GM12878 (cell line): ENCODE measurements around the gene SFMBT1. TPM values are rescaled to one million over a fixed set of nuclear protein-coding genes. Genes with fewer than 3 reads are reported as not detected.

Source experiments
- ATAC-seq: fragments of 200-7000 bp; cut with Tn5 transposase; 3 replicates; pipeline ENCODE4 v1.9.1; 2020; ENCODE audit warnings: mild to moderate bottlenecking, moderate library complexity
- BruUV-seq: library from RNA; stranded (reverse); fragments of 400-500 nt; replicated peaks from 2 replicates; lab custom pipeline; 2021; lab: Mats Ljungman, UMichigan
- CTCF ChIA-PET: fragments of 300-600 bp; sonication (Branson Sonifier 250); formaldehyde crosslinking; extraction: SDS; loops from one replicate; lab custom pipeline; 2021; ENCODE audit warnings: inconsistent platforms; lab: Yijun Ruan, JAX
- POLR2A ChIA-PET: fragments of 350-600 bp; formaldehyde crosslinking; extraction: SDS; loops from one replicate; lab custom pipeline; 2021; ENCODE audit warnings: inconsistent platforms; lab: Charles Lee
- RAD21 ChIA-PET: fragments of 300-600 bp; sonication (Branson Sonifier 250); formaldehyde crosslinking; loops from one replicate; lab custom pipeline; 2023; ENCODE audit warnings: antibody characterized with exemption; ENCODE audit not compliant: unreplicated experiment; lab: Charles Lee
- SMC1A ChIA-PET: fragments of 300-600 bp; sonication (Branson Sonifier 250); formaldehyde crosslinking; loops from one replicate; lab custom pipeline; 2023; ENCODE audit not compliant: unreplicated experiment, uncharacterized antibody; lab: Charles Lee
- DNase-seq: peaks from one replicate; pipeline ENCODE4 v3.0.0-alpha.2; 2011; ENCODE audit warnings: low read depth, low spot score
- FAIRE-seq: peaks from 3 replicates; lab custom pipeline; 2011; peaks lifted over from hg19 to GRCh38; lab: Jason Lieb, UNC
- H2AFZ ChIP-seq: 2 replicates; pipeline ENCODE4 v1.6.0; 2011; ENCODE audit warnings: low read depth, low read length, control low read depth; ENCODE audit not compliant: control insufficient read depth
- H3K27ac ChIP-seq: 2 replicates; pipeline ENCODE4 v1.5.1; 2011; ENCODE audit warnings: control low read depth; ENCODE audit not compliant: control insufficient read depth, insufficient read depth
- H3K27me3 ChIP-seq, 2 experiments: replicated peaks in 1 of 2; 2 replicates each; pipeline versions ENCODE4 v1.6.0 to v1.6.1; 2011; ENCODE audit warnings: low read length in 1 of 2; ENCODE audit not compliant: control insufficient read depth in 2 of 2, insufficient read depth in 2 of 2
- H3K36me3 ChIP-seq, 2 experiments: 2 replicates each; pipeline ENCODE4 v1.5.1; 2011; ENCODE audit warnings: low read length in 1 of 2; ENCODE audit not compliant: control insufficient read depth in 2 of 2, insufficient read depth in 2 of 2
- H3K4me1 ChIP-seq: 2 replicates; pipeline ENCODE4 v1.6.1; 2011; ENCODE audit warnings: mild to moderate bottlenecking, low read length, moderate library complexity, mixed read lengths; ENCODE audit not compliant: control insufficient read depth, insufficient read depth
- H3K4me2 ChIP-seq: 2 replicates; pipeline ENCODE4 v1.6.0; 2011; ENCODE audit warnings: control low read depth; ENCODE audit not compliant: control insufficient read depth, insufficient read depth
- H3K4me3 ChIP-seq: fragments of 200-600 bp; sonication (generic); 2 replicates; pipeline ENCODE4 v1.5.1; 2016
- H3K79me2 ChIP-seq: 2 replicates; pipeline ENCODE4 v1.6.0; 2011; ENCODE audit warnings: low read length; ENCODE audit not compliant: control insufficient read depth, insufficient read depth
- H3K9ac ChIP-seq: 2 replicates; pipeline ENCODE4 v1.8.0; 2011; ENCODE audit warnings: low read length, control low read depth, mixed read lengths; ENCODE audit not compliant: control insufficient read depth, insufficient read depth
- H3K9me3 ChIP-seq: replicated peaks from 3 replicates; pipeline ENCODE4 v1.5.1; 2011; ENCODE audit warnings: mild to moderate bottlenecking, low read length; ENCODE audit not compliant: control insufficient read depth, insufficient read depth
- H4K20me1 ChIP-seq: 2 replicates; pipeline ENCODE4 v1.6.0; 2011; ENCODE audit not compliant: control insufficient read depth, insufficient read depth
- BACH1 ChIP-seq: fragments of 450-650 bp; IDR thresholded peaks from 2 replicates; pipeline ENCODE4 v1.6.1; 2017; ENCODE audit warnings: mild to moderate bottlenecking, borderline replicate concordance
- CREM ChIP-seq: IDR thresholded peaks from 2 replicates; pipeline ENCODE4 v1.6.1; 2014; ENCODE audit warnings: antibody characterized with exemption, low read depth
- HDGF ChIP-seq: fragments of 450-650 bp; IDR thresholded peaks from 2 replicates; pipeline ENCODE4 v1.6.1; 2016; ENCODE audit warnings: antibody characterized with exemption
- TCF3 ChIP-seq: IDR thresholded peaks from 2 replicates; pipeline ENCODE4 v1.6.1; 2012; ENCODE audit warnings: low read depth, mild to moderate bottlenecking, low read length, borderline replicate concordance; ENCODE audit not compliant: insufficient read depth
- WRNIP1 ChIP-seq: IDR thresholded peaks from 2 replicates; pipeline ENCODE4 v1.6.1; 2011; ENCODE audit warnings: low read depth, low read length, improper control_type of control experiment, borderline replicate concordance
- ZBED1 ChIP-seq: IDR thresholded peaks from 2 replicates; pipeline ENCODE4 v1.6.1; 2016; ENCODE audit warnings: borderline replicate concordance
- WGBS: methylation state at CpG from one replicate; pipeline ENCODE4 v1.1.6; 2016; ENCODE audit warnings: low lambda C conversion rate; ENCODE audit not compliant: insufficient replicate concordance, insufficient coverage; ENCODE audit errors: missing lambda C conversion rate; 5-methylcytosine and 5-hydroxymethylcytosine counted together
- in situ Hi-C: fragments of 300-500 bp; cut with MboI; formaldehyde crosslinking; loops from 9 replicates; pipeline ENCODE4 v1.14.3; 2018; ENCODE audit warnings: mixed read lengths
- intact Hi-C: fragments of 100-400 bp; cut with micrococcal nuclease; formaldehyde crosslinking; loops from one replicate; pipeline ENCODE4 v1.14.2; 2022; ENCODE audit not compliant: unreplicated experiment
- polyA plus RNA-seq, 11 experiments: library from polyadenylated mRNA; depleted of rRNA in 4 of 11; unstranded in 6 of 11; stranded (reverse) in 5 of 11; fragments of >200 nt; fragmentation: Nextera tagmentation in 4 of 11; fragmentation: Illumina TruSeq in 1 of 11; extraction: Ambion mirVana in 4 of 11; extraction: Trizol in 1 of 11; gene quantifications; 1 replicate in 1 of 11; 2 replicates in 10 of 11; pipeline versions ENCODE4 v1.2.1 to v1.2.3, GENCODE V29; 2011 to 2016; ENCODE audit warnings: inconsistent platforms in 2 of 11, missing spikeins in 2 of 11, low read depth in 1 of 11
- total RNA-seq, 4 experiments: library from RNA; depleted of rRNA in 3 of 4; stranded (reverse); fragments of >200 nt in 3 of 4; fragmentation: Illumina TruSeq in 1 of 4; extraction: Trizol in 1 of 4; gene quantifications; 2 replicates each; pipeline versions ENCODE4 v1.2.1 to v1.2.3, GENCODE V29; 2013 to 2021
- TF ChIP-seq, protein P1 (sequence below): fragments of 450-650 bp; IDR thresholded peaks from 2 replicates; pipeline ENCODE4 v1.6.1; 2017; ENCODE audit warnings: antibody characterized with exemption, mild to moderate bottlenecking, moderate library complexity

Gene SFMBT1
- total and polyA plus RNA-seq, 10 of the 15 experiments (the other 5 are each of a cell fraction or from before 2014, with no cell fraction given) = 3.2 to 19.5 (median 11.4) TPM

DNA sequence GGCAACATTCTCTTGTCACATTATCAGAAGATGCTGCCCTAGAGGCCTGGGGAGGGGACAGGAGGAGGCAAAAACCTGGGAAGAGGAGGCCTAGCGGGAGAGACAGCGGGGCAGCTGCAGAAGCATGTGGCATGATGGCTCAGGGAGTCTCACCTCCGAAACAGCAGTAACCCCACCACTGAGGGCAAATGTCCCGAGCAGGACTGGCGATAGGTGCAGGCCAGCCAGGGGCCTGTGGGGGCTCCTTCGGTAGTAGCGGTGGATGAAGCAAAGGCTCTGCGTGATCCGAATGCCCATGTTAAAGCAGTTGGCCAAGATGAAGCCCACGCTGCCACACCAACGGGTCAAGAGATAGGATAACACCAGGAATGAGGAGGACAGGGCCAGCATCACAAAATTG is 46.3 kb upstream of the SFMBT1 start (continued):
- TF ChIP-seq, protein P1, sequence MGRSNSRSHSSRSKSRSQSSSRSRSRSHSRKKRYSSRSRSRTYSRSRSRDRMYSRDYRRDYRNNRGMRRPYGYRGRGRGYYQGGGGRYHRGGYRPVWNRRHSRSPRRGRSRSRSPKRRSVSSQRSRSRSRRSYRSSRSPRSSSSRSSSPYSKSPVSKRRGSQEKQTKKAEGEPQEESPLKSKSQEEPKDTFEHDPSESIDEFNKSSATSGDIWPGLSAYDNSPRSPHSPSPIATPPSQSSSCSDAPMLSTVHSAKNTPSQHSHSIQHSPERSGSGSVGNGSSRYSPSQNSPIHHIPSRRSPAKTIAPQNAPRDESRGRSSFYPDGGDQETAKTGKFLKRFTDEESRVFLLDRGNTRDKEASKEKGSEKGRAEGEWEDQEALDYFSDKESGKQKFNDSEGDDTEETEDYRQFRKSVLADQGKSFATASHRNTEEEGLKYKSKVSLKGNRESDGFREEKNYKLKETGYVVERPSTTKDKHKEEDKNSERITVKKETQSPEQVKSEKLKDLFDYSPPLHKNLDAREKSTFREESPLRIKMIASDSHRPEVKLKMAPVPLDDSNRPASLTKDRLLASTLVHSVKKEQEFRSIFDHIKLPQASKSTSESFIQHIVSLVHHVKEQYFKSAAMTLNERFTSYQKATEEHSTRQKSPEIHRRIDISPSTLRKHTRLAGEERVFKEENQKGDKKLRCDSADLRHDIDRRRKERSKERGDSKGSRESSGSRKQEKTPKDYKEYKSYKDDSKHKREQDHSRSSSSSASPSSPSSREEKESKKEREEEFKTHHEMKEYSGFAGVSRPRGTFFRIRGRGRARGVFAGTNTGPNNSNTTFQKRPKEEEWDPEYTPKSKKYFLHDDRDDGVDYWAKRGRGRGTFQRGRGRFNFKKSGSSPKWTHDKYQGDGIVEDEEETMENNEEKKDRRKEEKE = no peak
- TF ChIP-seq CREM = no peak
- no peak for TF ChIP-seq WRNIP1
- no peak for TF ChIP-seq ZBED1

DNA sequence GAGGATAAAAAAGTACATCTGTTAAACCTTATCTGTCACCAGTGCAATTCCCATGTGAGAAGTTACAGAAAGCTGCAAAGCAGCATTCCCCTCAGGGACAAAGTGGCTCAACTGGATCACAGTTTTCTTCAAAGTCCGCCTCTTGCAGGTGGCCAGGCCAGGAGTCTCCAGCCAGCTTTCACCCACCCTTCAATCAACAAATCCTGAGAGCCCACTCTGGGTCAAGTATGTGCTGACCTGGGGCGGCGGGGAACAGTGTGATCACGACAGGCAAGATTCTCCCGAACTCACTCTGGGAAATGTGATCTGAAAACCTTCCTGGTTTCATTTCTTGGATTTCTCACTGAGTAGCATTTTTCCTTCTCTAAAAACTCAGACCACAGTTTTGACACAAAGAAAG is 45.1 kb upstream of the SFMBT1 start:
- H3K36me3 ChIP-seq = peaks cover 15 to 25% of the 10 kb centered on the region in 2 experiments
- no peak overlapping the region for H2AFZ ChIP-seq
- no peak for FAIRE-seq
- H3K4me3 ChIP-seq = no peak overlapping the region
- CTCF ChIA-PET = no interaction called here
- intact Hi-C loops (no loop called here), in situ Hi-C loops (no loop called here)
- no peaks in the 10 kb centered on the region for H3K79me2 ChIP-seq
- DNase-seq = no peak
- no peak overlapping the region for H3K27ac ChIP-seq
- no peaks in the 10 kb centered on the region for H3K27me3 ChIP-seq
- no peak for ATAC-seq
- H3K9ac ChIP-seq = no peak overlapping the region
- no peaks in the 10 kb centered on the region for H3K4me1 ChIP-seq
- no peak overlapping the region for H3K4me2 ChIP-seq
- no peaks in the 10 kb centered on the region for H4K20me1 ChIP-seq
- no peaks in the 10 kb centered on the region for H3K9me3 ChIP-seq
- no TSS peak for BruUV-seq
- TF ChIP-seq TCF3 (no peak), HDGF (no peak), BACH1 (no peak)
- SMC1A ChIA-PET = no interaction called here
- POLR2A ChIA-PET = interaction anchor here (0.5 kb wide), 1 partner anchor 88 kb away, joined by 4 read pairs; no protein-coding TSS in a partner anchor
- RAD21 ChIA-PET = no interaction called here
- WGBS = 99% methylated on average over 5 of the region's 5 CpGs
